HG02678 (cell line): ENCODE data around the gene LGR5.

Experiments
- ATAC-seq: cut with Tn5 transposase; IDR thresholded peaks from one replicate; pipeline ENCODE4 v1.9.1; 2021; ENCODE audit warnings: mild to moderate bottlenecking, moderate library complexity; ENCODE audit not compliant: unreplicated experiment

Gene LGR5

GRCh38 chr12:71589478-71589881 lies 149.9 kb downstream of the LGR5 start:
- no peak for ATAC-seq

GRCh38 chr12:71591601-71592000 lies 152.0 kb downstream of the LGR5 start:
- no peak for ATAC-seq

GRCh38 chr12:71592841-71593240 lies 153.2 kb downstream of the LGR5 start:
- ATAC-seq: no peak

- no peak for ATAC-seq
Observed at GRCh38 chr12:71594214-71594948, 154.8 kb downstream of the LGR5 start.

- ATAC-seq: no peak
Observed at GRCh38 chr12:71599210-71599609, 159.6 kb downstream of the LGR5 start.

- no peak for ATAC-seq
Observed at GRCh38 chr12:71601546-71601945, 161.9 kb downstream of the LGR5 start.

GRCh38 chr12:71602761-71603577 lies 163.4 kb downstream of the LGR5 start:
- no peak for ATAC-seq

GRCh38 chr12:71605039-71605438 lies 165.4 kb downstream of the LGR5 start:
- ATAC-seq: no peak

- no peak for ATAC-seq
Observed at GRCh38 chr12:71607494-71608330, 168.1 kb downstream of the LGR5 start.

GRCh38 chr12:71610031-71610795 lies 170.6 kb downstream of the LGR5 start:
- ATAC-seq: no peak

GRCh38 chr12:71621938-71622337 lies 182.3 kb downstream of the LGR5 start:
- ATAC-seq: no peak

GRCh38 chr12:71625476-71625875 lies 185.9 kb downstream of the LGR5 start:
- no peak for ATAC-seq

- peak; percentile 68 for ATAC-seq
Observed at GRCh38 chr12:71626098-71626497, 186.5 kb downstream of the LGR5 start.

GRCh38 chr12:71626768-71627167 lies 187.2 kb downstream of the LGR5 start:
- ATAC-seq: no peak

- ATAC-seq: no peak
Observed at GRCh38 chr12:71627438-71628002, 187.9 kb downstream of the LGR5 start.
